DMS79 treated with DMSO at 0.1 percent for 48 hours (cell line): Measurements from ENCODE around the gene KLK10.

ENCODE experiments used
- DNase-seq: peaks from one replicate; lab custom pipeline; 2025; lab: John Stamatoyannopoulos, UW

KLK10 gene, protein sequence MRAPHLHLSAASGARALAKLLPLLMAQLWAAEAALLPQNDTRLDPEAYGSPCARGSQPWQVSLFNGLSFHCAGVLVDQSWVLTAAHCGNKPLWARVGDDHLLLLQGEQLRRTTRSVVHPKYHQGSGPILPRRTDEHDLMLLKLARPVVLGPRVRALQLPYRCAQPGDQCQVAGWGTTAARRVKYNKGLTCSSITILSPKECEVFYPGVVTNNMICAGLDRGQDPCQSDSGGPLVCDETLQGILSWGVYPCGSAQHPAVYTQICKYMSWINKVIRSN

DNA sequence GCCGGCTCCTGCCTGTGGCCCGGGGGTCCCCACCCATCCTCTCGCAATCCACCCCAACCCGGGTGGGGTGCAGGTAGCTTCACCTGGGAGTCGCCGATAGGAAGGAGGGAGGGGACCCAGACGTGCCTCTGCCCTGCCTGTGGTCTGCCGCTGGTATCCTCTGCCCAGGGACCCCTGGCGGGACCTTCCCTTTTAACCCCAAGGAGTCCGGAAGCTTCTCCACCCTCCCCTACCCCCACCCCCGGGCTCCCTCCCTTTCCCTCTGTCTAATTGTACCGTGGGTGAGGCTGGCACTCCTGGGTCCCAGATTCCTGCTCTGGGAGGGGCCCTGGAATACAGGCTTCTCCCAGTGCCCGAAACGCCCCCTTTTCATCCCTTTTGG lies at the start of gene KLK10:
Gene KLK10, minus strand, starts transcription at position 166 of the 382 bp plus-strand sequence. CDS start 579 bp downstream, outside the sequence.
- DNase-seq, result no peak

DNA sequence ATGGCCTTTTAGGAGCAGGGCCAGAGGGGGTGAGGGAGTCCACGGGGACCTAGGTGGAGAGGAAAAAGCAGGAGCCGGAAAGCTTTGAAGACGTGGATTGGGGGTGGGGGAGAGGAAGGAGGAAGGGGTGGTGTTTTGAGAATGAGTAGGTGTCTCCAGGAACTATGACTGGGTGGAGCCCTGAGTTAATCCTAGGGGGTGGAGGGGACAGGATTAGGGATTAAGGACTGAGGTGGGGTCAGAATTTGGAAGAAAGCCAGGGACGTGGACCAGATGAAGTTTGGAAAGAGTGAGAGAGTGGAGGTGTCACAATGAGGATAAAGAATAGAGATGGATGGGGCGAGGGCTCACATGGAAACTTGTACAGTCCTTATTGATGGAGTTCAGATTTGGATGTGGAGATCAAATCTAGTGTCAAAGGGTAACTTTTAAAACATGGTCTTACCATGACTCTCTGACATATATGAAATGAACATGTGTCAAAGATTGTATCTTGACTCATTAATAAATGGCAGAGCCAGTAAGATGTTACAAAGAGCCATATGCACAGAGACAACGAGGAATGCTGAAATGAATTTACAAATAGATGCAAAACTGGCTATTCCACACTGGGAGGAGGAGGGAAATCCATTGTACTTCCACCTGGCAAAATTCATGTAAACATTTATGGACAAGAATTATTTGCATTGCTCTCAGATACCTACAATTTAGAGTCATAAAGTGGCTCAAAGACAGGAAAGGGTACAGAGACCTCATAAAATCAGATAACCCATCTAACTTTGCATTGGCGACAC lies 47.1 kb upstream of the KLK10 start:
- DNase-seq, result no peak

DNA sequence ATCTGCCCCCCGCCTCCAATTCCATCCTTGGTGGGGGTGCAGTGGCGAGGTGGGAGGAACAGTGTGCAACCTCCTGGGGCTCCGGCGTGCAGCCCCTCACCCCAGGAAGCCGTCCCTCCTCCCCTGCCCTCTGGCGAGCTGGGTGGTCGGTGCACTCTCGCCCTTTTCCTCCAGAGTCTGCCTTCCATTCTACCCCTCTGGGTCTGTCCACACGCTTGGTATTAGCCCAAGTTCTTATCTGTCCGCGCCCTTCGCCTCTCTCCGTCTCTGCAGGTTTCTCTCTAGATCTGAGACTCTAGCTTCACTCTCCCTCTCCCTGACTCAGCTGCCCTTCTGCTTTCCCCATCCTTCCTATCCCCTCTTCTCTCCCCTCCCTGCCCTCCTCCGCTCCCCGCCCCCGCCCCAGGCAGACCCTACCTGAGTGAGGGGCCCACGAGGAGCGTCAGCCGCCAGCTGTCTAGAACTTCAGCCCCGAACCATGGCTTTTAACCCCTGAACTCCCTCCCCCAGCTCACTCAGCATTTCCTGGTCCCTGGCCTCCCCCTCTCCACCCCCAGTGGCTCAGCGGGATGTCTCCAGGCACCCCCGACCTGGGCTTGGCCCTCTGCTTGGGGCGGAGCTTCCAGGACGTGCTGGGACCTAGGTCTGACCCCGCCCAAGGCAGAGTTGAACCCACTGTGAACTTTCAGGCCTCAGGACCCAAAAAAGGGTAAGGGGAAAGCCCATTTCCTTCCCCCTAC lies 45.9 kb upstream of the KLK10 start:
- no peak for DNase-seq

DNA sequence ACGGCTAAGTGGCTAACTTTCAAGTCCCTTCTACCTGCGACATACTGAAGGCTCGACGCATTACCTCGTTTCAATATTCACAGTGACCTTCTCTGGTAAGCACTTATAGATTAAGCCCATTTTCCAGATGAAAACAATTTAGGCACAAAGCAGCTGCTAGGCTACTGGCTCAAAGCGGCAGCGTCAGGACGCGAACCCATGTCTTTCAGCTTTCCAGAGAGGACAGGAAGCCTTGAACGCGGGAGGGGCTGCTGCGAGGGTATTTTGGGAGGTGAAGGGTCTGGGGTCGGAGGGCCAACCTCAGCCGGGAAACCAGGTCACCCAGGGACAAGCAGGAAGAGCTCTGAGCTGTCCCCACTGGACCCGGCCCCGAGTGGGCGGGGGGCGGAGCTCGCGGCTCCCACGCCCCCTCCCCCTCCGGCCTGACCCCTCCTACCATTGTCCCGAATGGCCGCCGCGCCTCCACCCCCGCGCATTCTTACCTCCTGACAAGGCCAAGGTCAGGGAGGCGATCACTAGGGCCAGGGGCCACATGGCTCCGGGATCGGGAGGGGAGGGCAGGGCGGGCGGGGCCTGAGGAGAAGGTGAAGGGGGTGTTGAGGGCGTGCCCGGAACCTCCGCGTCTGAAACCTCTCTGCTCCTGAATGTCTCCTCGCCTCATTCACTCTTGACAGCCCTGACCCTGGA lies 45.2 kb upstream of the KLK10 start, which contains the start of gene KLK13:
Gene KLK13, minus strand, starts transcription at position 559 of the 687 bp plus-strand sequence. Its CDS starts 25 bp downstream, at position 534.
- no peak for DNase-seq

DNA sequence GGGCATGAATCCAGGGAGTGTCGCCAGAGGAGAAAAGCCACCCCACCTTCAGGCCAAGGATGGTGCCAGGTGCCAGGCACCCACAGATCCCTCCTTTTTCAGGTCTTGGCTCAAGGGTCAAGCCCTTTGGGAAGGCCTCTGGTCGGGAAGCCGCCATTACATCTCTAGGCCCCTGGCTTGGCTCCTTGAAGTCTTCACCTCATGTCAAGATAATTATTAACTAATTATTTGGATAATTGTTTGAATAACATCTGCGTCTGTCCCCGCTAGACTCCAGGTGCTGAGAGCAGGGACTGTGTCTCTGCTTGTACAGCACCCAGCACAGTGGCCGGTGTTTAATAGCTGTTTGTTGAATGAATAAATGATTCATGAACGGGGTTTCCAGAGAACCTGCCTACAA lies 44.2 kb upstream of the KLK10 start:
- DNase-seq, result no peak

DNA sequence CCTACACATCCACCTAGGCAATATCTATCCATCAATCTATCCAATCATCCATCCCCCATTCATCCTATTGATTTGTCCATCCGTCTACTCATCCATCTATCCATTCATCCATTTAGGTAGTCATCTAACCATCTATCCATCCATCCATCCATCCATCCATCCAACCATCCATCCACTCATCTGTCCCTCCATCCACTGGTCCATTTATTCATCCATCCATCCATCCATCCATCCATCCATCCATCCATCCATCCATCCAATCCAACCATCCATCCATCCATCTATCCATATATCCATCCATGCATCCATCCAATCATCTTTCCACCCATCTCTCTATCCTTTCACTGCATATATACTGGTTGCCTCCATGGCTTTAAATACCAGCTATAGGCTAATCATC lies 41.5 kb upstream of the KLK10 start:
- DNase-seq, result no peak

DNA sequence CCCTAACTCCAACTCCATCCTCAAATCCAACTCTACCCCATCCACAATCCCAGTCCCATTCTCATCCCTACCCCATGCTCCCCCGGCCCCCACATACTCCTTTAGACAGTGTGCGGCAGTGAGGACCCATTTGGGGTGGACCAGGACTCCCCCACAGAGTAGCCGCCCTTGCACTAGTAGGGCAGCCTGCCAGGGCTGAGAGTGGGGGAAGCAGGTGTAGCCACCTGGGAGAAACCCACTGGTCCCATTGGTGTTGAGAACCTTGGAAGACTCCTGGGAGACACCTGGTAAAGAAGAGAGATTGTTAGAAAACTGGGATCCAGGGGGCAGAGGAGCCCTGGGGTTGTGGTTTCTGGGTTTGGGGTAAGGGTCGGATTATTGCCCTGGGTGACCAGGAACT lies 40.8 kb upstream of the KLK10 start:
- DNase-seq, result no peak

DNA sequence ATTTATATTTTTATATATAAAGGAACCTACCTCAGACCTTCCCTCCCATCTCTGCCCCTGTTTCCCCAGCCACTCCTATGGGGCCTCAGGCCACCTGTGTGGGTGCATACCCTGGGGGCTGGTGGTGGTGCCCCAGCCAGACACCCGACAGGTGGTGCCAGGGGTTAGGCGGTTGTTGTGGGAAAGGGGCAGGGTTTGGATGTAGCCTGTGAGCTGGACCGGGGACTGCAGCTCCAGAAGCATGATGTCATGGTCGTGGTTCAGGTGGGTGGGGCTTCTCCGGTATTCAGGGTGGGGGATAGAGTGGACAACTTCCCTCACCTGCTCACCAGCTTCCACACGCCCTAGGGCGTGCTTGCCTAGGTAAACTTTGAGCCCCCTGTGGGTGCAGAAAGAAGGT lies 40.2 kb upstream of the KLK10 start:
- no peak for DNase-seq

DNA sequence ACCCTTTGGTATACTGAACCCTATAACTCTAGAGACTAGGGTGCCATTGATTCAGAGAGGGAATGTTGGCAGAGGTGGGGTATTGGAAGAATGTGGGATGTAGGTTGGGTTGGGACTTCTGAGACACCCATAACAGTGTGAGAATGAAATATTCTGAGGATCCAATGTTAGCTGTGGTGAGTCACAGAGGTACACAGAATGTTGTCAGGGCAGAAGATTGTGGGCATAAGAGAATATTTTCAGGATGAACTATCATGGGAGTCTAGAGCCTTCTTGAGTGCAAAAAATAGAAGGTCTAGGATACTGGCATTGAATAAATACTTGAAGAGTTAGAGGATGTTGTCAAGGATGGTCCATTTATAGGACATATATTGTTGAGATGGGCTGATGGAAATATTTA lies 36.4 kb upstream of the KLK10 start:
- DNase-seq, result no peak

DNA sequence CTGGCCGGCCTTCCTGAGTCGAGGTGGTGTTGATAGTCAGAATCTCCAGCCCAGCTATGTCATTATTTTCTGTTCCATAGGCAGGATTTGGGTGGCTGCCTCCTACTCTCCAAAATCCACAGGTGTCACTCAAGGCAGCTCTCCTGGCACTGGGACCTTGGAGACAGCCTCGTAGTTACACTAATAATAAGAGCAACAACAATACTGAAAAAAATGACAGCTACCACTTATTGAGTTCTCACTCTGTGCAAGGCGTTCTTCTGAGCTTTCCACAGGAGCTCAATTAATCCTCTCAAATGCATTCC lies 27.5 kb upstream of the KLK10 start:
- DNase-seq, result no peak

DNA sequence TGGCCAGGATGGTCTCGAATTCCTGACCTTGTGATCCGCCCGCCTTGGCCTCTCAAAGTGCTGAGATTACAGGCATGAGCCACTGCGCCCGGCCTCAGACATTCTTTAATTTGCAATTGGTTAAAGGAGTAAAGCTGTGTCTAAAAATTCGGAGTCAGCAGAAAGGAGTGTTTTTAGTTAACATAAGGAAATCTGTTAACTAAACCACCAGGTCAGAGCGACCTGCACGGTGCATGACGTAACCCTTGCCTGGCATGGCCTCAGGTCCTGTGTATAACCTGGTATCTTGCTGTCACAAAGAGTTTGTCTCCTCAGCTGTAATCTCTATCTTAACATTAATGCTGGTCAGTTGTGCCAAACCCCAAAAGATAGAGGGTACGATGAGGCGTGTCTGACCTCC lies 24.8 kb upstream of the KLK10 start:
- DNase-seq, result no peak

DNA sequence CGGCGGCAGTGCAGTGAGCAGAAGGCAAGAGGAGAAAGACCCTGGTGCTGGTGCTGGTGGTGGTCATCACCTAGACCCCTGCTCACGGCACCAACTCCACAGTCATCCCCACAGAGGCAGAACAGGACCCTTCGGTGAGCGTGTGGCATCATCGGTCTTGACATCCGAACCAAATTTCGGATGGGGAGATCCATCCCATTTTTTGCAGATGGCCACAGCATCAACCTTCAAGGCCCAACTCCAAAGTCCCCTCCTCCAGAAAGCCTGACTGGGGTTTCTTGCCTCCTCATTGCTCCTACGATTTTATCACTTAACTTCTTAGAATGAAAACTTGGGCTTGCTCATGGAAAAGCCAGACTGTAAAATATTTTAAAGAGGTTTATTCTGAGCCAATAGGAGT lies 24.0 kb upstream of the KLK10 start:
- DNase-seq, result no peak

DNA sequence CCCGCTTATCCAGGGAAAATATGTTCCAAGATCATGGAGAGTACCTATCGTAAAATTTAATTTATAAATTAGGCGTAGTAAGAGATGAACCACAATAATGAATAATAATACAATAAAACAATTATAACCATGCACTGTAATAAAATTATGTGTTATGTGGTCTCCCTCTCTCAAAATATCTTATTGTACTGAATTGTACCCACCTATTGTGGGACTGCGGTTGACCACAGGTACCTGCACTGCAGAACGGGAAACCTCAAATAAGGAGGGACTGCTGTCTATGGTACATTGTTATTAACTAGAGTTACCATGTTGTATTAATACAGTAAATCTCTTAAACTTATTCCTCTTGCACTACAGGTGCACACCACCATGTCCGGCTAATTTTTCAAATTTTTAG lies 20.6 kb upstream of the KLK10 start:
- DNase-seq, result no peak

DNA sequence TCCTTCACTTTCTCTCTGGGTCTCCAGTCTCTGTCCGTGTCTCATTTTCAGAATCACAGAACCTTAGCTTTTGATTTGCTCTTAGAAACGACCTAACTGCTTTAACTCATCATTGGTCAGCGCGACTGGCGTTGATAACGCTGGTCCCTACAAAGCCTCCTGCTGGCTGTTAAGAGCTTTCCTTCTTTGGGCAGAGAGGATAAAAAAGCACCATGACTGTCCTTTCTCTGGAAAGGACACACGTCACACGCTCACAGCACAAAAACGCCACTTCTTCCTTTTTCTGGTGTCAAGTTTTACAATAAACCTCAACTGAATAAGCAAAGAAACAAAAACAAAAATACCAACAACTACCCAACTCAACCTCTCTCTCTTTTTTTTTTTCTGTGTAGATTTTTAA lies 17.0 kb upstream of the KLK10 start:
- DNase-seq, result no peak

DNA sequence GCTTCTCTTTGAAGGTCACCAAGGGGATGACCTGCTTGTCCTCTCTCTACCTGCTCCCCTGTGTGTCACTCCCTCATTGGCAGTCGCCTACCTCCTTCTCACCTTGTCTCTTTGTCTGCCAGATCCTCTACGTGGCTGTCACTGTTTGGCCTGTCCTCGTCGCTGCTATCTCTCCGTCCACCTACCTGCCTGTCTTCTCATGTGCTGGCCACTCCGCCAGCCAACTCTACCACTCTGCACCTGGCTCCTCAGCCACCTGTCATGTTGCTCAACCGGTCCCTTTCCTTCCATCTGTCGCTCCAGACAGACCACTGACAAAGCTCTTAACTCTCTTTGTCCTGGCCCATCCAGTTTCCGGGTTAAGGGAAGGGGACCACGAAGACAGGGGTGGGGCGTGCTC lies 15.2 kb upstream of the KLK10 start, which contains the start of gene KLK12:
Gene KLK12, minus strand, starts transcription at position 299 of the 400 bp plus-strand sequence. CDS start 381 bp downstream, outside the sequence.
- DNase-seq, result peak; percentile 73

DNA sequence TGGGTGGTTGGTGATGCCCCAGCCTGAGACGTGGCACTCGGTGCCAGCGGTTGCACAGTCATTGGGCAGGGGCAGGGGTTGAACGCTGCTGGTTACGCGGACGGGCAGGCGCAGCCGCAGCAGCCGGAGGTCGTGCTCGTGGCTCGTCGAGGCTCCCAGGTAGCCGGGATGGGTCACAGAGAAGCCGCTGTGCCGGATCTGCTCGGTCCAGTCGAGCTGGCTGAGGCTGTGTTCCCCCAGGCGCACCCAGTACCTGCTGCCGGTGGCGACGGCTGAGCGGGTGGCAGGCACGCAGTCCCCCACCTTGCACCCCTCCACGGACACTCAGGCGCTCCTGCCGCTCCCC lies 12.3 kb upstream of the KLK10 start:
- DNase-seq, result no peak

DNA sequence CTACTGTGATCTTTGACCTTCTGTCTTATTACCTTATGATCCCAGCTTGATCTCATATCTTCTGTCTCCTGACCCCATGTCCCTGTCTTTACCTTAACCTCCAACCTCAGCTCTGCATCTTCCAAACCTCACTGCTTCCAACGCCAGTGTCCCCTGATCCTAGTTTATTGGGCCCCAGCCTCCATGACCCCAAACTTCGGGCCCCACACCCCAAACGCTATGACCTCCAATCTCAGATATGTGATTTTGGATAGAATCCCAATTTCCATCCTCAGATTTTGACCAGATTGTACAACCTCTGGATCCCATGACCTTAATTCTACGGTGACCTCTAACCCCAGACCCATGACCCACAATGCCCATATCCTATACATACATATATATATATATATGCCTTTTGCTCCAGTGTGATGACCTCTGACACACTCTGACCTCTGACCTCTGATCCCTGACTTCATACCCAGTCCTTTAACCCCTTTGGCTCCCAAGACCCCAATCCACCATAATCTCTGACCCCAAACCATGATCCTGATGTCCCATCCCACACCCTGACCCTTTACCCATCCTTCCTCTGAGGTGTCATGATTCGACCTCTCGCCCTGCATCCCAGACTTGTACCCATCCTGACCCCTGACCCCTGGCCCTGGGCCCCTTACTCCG lies 11.8 kb upstream of the KLK10 start:
- no peak for DNase-seq

DNA sequence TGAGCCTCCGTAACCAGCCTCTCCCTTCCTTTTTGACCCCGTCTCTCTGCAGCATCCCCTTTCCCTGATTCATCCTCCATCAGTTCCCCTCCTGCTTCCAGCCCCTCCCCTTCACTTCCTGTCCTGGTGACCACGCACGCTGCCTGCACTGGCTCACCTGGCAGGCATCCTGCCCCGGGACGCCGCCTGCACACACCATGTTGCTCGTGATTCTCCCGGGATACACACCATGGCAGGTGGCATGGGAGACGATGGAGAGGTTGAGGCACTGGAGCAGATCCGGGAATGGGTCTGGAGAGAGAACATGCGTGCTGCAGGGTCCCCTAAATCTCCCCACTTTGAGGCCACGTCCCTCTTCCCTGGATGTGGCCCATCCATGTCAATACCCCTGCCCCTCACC lies 11.1 kb upstream of the KLK10 start:
- no peak for DNase-seq

DNA sequence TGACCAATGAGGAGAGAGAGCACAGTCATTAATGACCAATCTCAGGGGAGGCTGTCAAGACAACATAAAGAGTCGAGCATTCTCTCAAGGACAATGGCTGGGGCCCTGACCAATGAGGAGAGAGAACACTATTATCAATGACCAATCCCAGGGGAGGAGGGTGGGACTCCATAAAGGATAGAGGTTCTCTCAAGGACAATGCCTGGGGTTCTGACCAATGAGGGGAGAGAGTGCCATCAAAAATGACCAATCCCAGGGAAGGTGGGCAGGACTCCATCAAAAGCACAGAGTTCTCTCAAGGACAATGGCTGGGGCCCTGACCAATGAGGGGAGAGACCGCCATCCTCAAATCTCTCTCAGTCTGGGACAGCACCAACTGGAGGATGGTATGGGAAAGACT lies 10.2 kb upstream of the KLK10 start:
- DNase-seq, result no peak

DNA sequence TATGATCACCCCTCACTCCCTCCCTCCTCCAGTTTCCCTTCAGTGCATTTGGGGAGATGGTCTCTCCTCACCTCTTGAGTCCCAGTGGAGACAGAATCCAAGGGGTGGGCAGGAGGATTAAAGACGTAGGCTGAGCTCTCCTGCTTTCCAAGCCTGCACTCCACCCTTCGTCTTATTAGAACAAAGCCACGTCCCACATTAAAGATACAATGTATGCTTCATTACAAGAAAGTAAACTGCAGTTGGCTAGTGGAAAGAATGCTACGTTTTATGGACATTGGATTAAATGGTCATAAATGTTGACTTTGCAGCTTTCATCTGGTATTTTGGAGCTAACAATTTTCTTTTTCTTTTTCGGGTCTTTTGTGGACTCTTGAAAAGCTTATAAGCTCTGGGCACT lies 8.4 kb upstream of the KLK10 start:
- no peak for DNase-seq

DNA sequence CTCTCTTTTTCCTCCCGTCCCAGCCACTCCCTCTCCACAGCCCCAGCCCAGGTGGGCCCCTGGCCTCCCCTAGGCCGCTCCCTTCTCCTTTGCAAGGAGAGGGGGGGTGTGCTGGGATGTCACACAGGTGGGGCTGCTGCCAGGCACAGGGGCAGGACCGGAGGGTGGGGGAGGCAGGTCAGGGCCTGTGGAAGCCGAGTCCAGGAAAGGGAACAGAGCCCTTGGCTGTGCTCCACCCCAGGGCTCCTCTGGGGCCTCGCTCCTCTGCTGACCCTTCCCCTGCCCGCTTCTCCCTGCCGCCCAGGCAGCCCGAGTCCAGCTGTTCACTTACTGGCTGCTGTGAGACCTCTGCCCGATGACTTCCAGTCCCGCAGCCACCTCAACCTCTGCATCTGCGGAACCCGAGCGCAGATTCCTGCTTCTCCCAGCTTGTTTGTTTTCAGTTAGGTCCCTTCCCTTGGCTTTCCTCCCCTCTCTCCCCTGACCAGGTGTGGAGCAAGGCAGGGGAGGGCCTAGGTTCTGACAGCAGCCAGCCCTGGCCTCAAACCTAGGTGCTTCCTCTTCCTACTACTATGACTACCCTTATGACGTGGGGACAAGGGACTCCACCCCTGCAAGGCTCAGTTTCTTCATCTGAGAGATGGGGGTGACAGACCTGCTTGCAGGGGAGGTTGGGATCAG lies 7.8 kb upstream of the KLK10 start:
- DNase-seq, result peak; percentile 21

DNA sequence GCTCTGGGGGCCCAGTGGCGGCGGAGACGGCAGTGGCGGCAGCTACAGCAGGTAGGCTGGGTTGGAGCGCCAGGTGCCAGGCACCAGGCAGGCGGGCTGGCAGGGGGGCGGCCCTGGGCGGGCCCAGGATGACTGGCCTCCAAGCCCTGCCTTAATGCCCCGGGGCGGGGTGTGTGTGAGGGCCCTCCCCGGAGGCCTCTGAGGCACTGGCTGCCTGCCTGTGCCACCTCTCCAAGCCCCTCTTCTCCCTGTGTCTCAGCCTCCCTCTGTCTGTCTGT lies 7.0 kb upstream of the KLK10 start, which contains the start of gene KLK11:
Gene KLK11, minus strand, starts transcription at position 63 of the 278 bp plus-strand sequence. CDS start 985 bp downstream, outside the sequence.
- peak; percentile 44 for DNase-seq
